ENCODE measurements around the gene ATF5.
"Not testable (repeated sequence)": the region's sequence is repeated elsewhere in the genome, so short reads cannot be mapped to it uniquely, and the experiment has no call there.

ATF5 gene

DNA sequence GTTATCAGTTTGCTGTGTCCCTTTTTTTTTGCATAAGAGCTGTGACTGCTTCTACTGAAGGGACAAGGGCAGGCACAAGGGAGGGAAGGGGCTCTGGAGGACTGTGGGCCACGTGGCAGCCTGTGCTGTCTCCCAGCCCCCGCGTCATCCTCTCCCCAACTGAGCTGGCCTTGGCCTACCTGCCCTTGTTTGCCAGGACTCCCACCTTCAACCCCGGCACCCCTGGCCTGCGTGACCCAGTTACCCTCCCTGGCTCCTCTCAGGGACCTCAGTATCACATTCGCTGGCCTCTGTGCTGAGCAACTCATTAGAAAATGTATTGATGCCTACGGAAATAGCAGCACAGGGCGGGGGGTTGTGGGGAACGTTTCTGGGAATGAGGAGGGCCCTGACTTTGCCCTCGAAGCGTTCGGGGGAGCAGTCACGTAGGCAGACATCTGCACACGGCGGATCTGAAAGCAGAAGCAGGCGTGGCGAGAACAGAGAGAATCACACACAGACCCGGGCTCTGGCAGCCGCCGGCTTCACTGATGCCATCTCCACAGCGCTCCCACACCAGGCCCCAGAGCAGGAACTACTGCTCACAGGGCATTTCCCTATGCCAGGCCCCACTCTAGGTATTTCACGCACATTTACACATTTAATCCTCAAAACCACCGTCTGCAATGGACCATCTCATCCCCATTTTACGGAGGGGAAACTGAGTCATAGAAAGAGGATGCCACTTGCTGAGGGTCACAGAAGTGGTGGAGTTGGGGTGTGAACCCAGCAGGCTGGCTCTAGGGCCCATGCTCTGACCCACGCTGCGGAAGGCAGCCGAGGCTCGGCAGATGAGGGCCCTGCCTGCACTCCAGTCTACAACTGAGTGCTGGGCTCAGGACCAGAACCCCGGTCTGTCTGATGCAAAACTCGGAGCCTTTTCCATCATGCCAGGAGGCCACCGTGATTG is 5.7 kb upstream of the ATF5 start:
- DNase-seq (ENCODE audit: low spot score): no peak

DNA sequence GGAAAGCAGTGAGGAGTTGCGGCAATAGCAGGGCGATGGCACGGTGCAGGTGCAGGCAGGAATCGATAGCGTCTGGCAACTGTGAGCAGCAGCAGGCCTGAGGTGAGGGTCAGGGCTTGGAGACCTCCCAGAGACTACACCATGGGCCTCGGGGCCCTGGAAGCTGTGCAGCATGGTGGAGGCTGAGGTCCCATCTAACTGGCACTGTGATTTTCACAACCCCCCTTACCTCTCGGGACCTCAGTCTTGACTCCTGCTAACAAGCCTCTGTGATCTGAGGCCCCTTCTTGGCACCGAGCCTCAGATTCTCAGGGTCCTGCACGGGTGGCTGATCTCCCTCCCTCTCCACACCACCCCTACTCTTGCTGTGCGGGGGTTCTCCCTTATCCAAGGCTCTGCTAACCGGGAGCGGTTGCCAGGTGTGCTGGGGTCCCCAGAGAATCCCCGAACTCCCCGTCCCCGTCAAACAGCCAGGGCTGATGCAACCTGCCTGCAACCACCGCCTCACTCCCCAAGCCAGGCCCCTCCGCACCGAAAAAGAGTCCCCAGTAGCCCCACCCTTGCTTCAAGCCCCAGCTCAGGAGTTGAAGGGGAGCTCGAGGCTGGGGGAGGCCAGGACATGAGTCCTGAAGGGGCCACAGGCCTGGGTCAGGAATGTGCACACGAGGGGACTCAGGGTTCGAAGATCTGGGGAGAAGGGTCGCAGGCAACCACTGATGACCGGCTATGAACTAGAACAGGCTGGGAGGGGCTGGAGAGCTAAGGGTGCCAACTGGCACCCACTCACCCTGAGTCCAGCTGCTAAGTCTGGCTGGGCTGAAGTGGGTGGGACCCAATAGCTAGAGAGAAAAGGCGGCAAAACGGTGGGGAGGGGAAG is 4.8 kb upstream of the ATF5 start:
- DNase-seq (ENCODE audit: low spot score): no peak

- not testable (repeated sequence) for DNase-seq (ENCODE audit: low spot score)
These were observed 4.2 kb upstream of the ATF5 start for GRCh38 chr19:49924881-49925210.

DNA sequence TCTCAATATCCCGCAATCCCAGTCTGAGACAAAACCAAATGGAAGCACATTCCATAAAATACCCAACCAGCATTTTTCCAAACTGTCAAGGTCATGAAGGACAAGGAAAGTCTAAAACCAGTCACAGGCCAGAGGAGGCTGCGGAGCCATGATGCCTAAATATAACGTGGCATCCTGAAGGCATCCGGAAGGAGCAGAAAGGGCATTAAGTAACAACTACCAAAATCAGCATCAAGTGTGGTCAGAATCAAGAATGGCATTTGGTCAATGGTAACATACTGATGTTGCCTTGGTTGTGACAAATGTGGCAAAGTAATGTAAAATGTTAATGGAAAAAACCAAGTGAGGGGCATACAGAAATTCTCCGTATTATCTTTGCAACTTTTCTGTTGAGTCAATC is 3.5 kb upstream of the ATF5 start:
- DNase-seq (ENCODE audit: low spot score): no peak

DNA sequence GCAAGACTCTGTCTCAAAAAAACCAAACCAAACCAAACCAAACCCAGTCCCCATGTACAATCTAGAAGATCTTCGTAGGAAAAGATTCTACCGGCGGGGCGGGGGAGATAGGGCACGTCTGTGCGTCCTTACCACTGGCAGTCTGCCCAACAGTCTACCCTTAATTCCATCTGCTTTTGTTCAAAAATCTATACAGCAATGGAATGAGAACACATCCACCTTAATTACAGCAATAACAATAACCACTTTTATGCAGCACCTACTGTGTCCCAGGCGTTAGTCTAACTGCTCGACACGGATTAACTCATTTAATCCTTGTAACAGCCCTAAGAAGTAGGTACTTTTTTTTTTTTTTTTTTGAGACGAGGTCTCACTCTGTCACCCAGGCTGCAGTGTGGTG is 2.5 kb upstream of the ATF5 start:
- no peak for DNase-seq (ENCODE audit: low spot score)

- no peak for DNase-seq (ENCODE audit: low spot score)
These were observed 1.3 kb upstream of the ATF5 start for GRCh38 chr19:49927526-49928264.

- peak; percentile 94 for DNase-seq (ENCODE audit: low spot score)
These were observed 842 bp downstream of the ATF5 start for GRCh38 chr19:49929611-49930482.

- DNase-seq (ENCODE audit: low spot score): no peak
These were observed 1.5 kb downstream of the ATF5 start for GRCh38 chr19:49930483-49931011.

GRCh38 chr19:49931293-49932040 is 2.5 kb downstream of the ATF5 start:
- DNase-seq (ENCODE audit: low spot score): no peak

DNA sequence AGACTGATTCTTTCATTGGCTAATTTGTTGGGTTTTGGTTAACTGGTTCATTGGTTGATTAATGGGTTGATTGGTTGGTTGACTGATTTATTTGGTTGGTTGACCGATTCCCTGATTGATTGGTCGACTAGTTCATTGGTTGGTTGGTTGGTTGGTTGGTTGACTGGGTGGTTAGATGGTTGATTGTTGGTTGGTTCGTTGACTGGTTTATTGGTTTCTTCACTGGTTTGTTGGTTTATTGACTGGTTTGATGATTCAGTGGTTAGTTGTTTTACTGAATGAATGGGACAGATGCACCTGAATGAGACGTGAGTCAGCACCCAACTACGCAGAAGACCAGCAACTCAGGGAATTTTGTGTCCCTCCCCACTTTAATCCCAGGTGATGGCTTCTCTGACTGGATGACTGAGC is 3.0 kb downstream of the ATF5 start:
- no peak for DNase-seq (ENCODE audit: low spot score)

GRCh38 chr19:49932731-49933131 is 3.7 kb downstream of the ATF5 start:
- no peak for DNase-seq (ENCODE audit: low spot score)

- no peak for DNase-seq (ENCODE audit: low spot score)
These were observed 4.6 kb downstream of the ATF5 start for GRCh38 chr19:49933643-49934042.

GRCh38 chr19:49936549-49936948 is 7.5 kb downstream of the ATF5 start:
- no peak for DNase-seq (ENCODE audit: low spot score)

GRCh38 chr19:49937750-49938381 is 8.9 kb downstream of the ATF5 start:
- peak; percentile 83 for DNase-seq (ENCODE audit: low spot score)

DNA sequence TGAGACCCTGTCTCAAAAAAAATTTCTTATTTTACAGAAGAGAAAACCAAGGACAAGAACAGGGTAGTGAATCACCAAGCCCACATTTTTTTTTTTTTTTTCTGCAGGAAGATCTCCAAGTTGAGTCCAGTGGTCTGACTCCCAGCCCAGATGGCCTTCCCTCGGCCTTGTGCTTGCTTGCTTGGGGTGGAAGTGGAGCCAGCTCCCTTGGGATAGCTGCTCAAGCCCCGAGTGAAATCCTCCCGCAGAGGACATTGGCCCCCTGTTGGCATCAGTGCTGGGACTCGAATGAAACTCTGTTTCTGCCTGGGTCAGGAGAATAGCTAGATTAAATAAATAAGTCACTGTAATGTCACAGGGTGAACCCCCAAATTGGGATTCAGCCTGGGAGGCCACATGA is 9.7 kb downstream of the ATF5 start:
- no peak for DNase-seq (ENCODE audit: low spot score)

- DNase-seq (ENCODE audit: low spot score): no peak
These were observed 10.9 kb downstream of the ATF5 start for GRCh38 chr19:49939721-49940481.

GRCh38 chr19:49940482-49940791 is 11.4 kb downstream of the ATF5 start:
- DNase-seq (ENCODE audit: low spot score): no peak

DNA sequence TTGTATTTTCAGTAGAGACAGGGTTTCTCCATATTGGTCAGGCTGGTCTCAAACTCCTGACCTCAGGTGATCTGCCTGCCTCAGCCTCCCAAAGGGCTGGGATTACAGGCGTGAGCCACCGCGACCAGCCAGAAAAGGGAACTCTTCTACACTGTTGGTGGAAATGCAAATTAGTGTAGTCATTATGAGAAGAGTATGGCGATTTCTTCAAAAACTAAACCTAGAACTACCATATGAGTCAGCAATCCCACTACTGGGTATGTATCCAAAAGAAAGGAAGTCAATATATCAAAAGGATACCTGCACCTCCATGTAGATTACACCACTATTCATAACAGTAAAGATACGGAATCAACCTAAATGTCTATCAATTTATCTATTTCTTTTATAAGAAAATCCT is 15.6 kb downstream of the ATF5 start:
- not testable (repeated sequence) for DNase-seq (ENCODE audit: low spot score)

- DNase-seq (ENCODE audit: low spot score): no peak
These were observed 17.4 kb downstream of the ATF5 start for GRCh38 chr19:49946415-49946814.

All from LoVo (cell line).